ENCODE measurements around the gene FAM216A.

Gene FAM216A

GRCh38 chr12:110537605-110538409, 69.2 kb downstream of the FAM216A start:
- in situ Hi-C loops (cut with MboI; ENCODE audit: low sequenced_read_pairs) = no loop called here

GRCh38 chr12:110538869-110539622, 70.4 kb downstream of the FAM216A start:
- in situ Hi-C loops (cut with MboI; ENCODE audit: low sequenced_read_pairs) = no loop called here

Measured in HL-60/S4 (cell line).